Measurements from ENCODE around the gene KIF2C. TPM values are rescaled to one million over a fixed set of nuclear protein-coding genes. Genes with fewer than 3 reads are reported as not detected.
A peak's percentile ranks its signal among the peaks of the same experiment; 100 is the strongest.

The KIF2C gene
- total and polyA plus RNA-seq, 8 donors, result 3.3 to 44.9 (median 19.7) TPM

GRCh38 chr1:44784094-44785028, 44.7 kb downstream of the KIF2C start:
- Histone ChIP-seq H3K4me1 (peaks cover 16 to 37% of the 10 kb centered on the region in 2 donors), H3K27ac (peak overlapping the region in 1 of 2 donors; percentile 18), H3K9me3 (no peaks in the 10 kb centered on the region), H3K36me3 (peaks cover 0 to 29% of the 10 kb centered on the region in 2 donors), H3K27me3 (peaks cover 0 to 9% of the 10 kb centered on the region in 2 donors), H3K4me3 (peak overlapping the region; percentile 35 to 38)
- no peak for TF ChIP-seq CTCF (IDR thresholded peaks at IDR 0.05)
- peak; percentile 37 for ATAC-seq
- peak in 2 of 4 donors; percentile 52 to 81 for DNase-seq
- intact Hi-C loops (cut with DNase I), result loop anchor here in 1 of 2 donors (10.0 kb wide), 1 partner anchor 70 kb away; no protein-coding TSS in a partner anchor

DNA sequence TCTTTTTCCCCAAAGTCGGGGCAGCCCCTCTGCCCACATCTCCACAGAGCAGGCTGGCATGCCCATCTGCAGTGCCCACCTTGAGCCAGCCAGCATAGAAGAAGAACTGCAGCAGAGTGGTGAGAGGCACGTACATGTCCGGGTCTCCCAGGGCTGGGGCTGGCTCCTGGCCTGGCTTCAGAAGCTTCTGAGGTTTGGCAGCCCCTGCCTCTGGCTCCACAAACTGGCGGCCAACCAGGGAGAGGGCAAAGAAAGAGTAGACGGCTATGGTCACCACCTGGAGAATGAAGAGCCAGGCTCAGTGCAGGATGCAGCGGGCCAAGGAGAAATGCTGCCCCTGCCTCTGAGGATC, 45.4 kb downstream of the KIF2C start:
- H3K27me3 ChIP-seq, result peaks cover 0 to 9% of the 10 kb centered on the region in 2 donors
- no peak for TF ChIP-seq CTCF (IDR thresholded peaks at IDR 0.05)
- ATAC-seq (no peak), DNase-seq (peak in 1 of 4 donors; percentile 44)
- H3K27ac ChIP-seq, result no peak overlapping the region
- H3K4me3 ChIP-seq, result no peak overlapping the region
- intact Hi-C loops (cut with DNase I), result loop anchor here in 1 of 2 donors (10.0 kb wide), 1 partner anchor 70 kb away; no protein-coding TSS in a partner anchor
- H3K36me3 ChIP-seq, result peaks cover 0 to 23% of the 10 kb centered on the region in 2 donors
- H3K4me1 ChIP-seq, result peaks cover 16 to 37% of the 10 kb centered on the region in 2 donors
- H3K9me3 ChIP-seq, result no peaks in the 10 kb centered on the region

DNA sequence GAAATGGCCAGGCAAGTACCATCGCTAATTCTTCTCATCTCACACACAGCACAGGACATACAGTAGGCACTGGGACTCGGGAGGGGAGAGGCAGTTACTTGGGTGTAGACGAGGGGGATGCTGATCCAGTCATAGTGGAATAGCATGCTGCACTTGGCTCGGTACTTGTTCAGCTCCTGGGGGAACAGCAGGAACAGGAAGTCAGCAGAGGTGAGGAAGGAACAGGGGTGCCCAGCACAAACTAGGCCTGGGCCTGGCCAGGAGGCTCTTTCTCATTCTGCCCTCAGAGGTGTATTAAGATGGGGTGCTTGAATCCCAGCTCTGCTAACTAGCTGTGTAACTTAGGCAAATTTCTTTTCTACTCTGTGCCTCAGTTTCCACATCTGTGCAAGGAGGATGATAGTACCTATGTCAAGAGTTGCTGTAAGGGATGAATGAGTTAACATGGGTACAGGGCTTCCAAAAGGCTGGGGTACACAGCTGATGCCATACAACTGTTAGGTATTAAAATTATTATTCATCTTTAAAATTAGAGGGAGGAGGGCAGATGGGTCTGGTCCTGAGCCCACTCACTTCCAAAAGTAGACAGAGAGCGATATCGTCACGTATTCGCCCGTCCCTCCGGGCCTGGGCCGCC, 46.0 kb downstream of the KIF2C start:
- Histone ChIP-seq H3K4me1 (peaks cover 16 to 37% of the 10 kb centered on the region in 2 donors), H3K27ac (peak overlapping the region in 1 of 2 donors; percentile 48), H3K36me3 (peaks cover 0 to 17% of the 10 kb centered on the region in 2 donors), H3K27me3 (peaks cover 0 to 9% of the 10 kb centered on the region in 2 donors), H3K9me3 (no peaks in the 10 kb centered on the region), H3K4me3 (peak overlapping the region; percentile 21 to 41)
- no peak for TF ChIP-seq CTCF (IDR thresholded peaks at IDR 0.05)
- intact Hi-C loops (cut with DNase I), result loop anchor here in 1 of 2 donors (10.0 kb wide), 1 partner anchor 69 kb away; no protein-coding TSS in a partner anchor
- DNase-seq (peak in 1 of 4 donors; percentile 18), ATAC-seq (no peak)

- peak; percentile 96 to 98 for TF ChIP-seq CTCF (IDR thresholded peaks at IDR 0.05)
- H3K9me3 ChIP-seq, result no peaks in the 10 kb centered on the region
- H3K27me3 ChIP-seq, result peaks cover 0 to 9% of the 10 kb centered on the region in 2 donors
- peak; percentile 92 for ATAC-seq
- peaks cover 16 to 37% of the 10 kb centered on the region in 2 donors for H3K4me1 ChIP-seq
- peak overlapping the region in 1 of 2 donors; percentile 48 for H3K27ac ChIP-seq
- intact Hi-C loops (cut with DNase I), result loop anchor here in 1 of 2 donors (10.0 kb wide), 1 partner anchor 69 kb away; no protein-coding TSS in a partner anchor
- DNase-seq, result peak in 3 of 4 donors; percentile 68 to 94 (median 79)
- H3K4me3 ChIP-seq, result peak overlapping the region; percentile 21 to 41
- peaks cover 0 to 10% of the 10 kb centered on the region in 2 donors for H3K36me3 ChIP-seq
These were observed 46.7 kb downstream of the KIF2C start for GRCh38 chr1:44786138-44786840.

All from left lung (tissue), 10 donors.